Muscle layer of colon (tissue), 2 donors: Measurements from ENCODE around the gene NQO1.
A peak's percentile ranks its signal among the peaks of the same experiment; 100 is the strongest.

Source experiments
- H3K27ac ChIP-seq: one replicate; pipeline ENCODE4 v1.7.0; 2013; ENCODE audit warnings: low read depth, mild to moderate bottlenecking, low read length, moderate library complexity
- H3K27me3 ChIP-seq, 2 donors: one replicate each; pipeline ENCODE4 v1.7.0; 2013; ENCODE audit warnings: low read length in 2 of 2, mild to moderate bottlenecking in 2 of 2; ENCODE audit not compliant: insufficient read depth in 2 of 2, control insufficient read depth in 1 of 2
- H3K36me3 ChIP-seq: one replicate; pipeline ENCODE4 v1.7.0; 2013; ENCODE audit warnings: mild to moderate bottlenecking, low read length; ENCODE audit not compliant: insufficient read depth
- H3K4me1 ChIP-seq: one replicate; pipeline ENCODE4 v1.7.0; 2013; ENCODE audit warnings: mild to moderate bottlenecking, low read length; ENCODE audit not compliant: insufficient read depth
- H3K4me3 ChIP-seq, 2 donors: one replicate each; pipeline ENCODE4 v1.7.0; 2013; ENCODE audit warnings: low read length in 2 of 2, low read depth in 1 of 2, mild to moderate bottlenecking in 1 of 2, moderate library complexity in 1 of 2
- H3K9ac ChIP-seq: one replicate; pipeline ENCODE4 v1.7.0; 2013; ENCODE audit warnings: low read length
- H3K9me3 ChIP-seq: one replicate; pipeline ENCODE4 v1.7.0; 2013; ENCODE audit warnings: mild to moderate bottlenecking, low read length
- donor health status: abdominal sarcoma.
- donor health status: Adenocarcinoma of cecum.

The NQO1 gene

GRCh38 chr16:69699915-69700314 lies 26.4 kb downstream of the NQO1 start:
- no peak overlapping the region for H3K4me3 ChIP-seq
- H3K36me3 ChIP-seq = peaks cover 4% of the 10 kb centered on the region

GRCh38 chr16:69698404-69698803 lies 28.0 kb downstream of the NQO1 start:
- Histone ChIP-seq H3K36me3 (peaks cover 12% of the 10 kb centered on the region), H3K9ac (no peak overlapping the region), H3K27ac (no peak overlapping the region), H3K4me1 (no peaks in the 10 kb centered on the region), H3K27me3 (no peaks in the 10 kb centered on the region), H3K4me3 (no peak overlapping the region), H3K9me3 (no peaks in the 10 kb centered on the region)

More at GRCh38 chr16:69699915-69700314, 26.4 kb downstream of the NQO1 start:
- Histone ChIP-seq H3K9ac (no peak overlapping the region), H3K4me1 (no peaks in the 10 kb centered on the region), H3K27me3 (no peaks in the 10 kb centered on the region), H3K27ac (no peak overlapping the region), H3K9me3 (no peaks in the 10 kb centered on the region)

GRCh38 chr16:69693916-69694315 lies 32.4 kb downstream of the NQO1 start:
- no peaks in the 10 kb centered on the region for H3K4me1 ChIP-seq
- H3K9me3 ChIP-seq = no peaks in the 10 kb centered on the region
- H3K27me3 ChIP-seq = no peaks in the 10 kb centered on the region
- peaks cover 29% of the 10 kb centered on the region for H3K36me3 ChIP-seq
- no peak overlapping the region for H3K9ac ChIP-seq
- no peak overlapping the region for H3K27ac ChIP-seq
- no peak overlapping the region for H3K4me3 ChIP-seq

- Histone ChIP-seq H3K4me1 (no peaks in the 10 kb centered on the region), H3K9me3 (no peaks in the 10 kb centered on the region), H3K36me3 (peaks cover 29% of the 10 kb centered on the region)
These were observed 34.1 kb downstream of the NQO1 start for GRCh38 chr16:69691980-69692911.

GRCh38 chr16:69688589-69688988 lies 37.8 kb downstream of the NQO1 start:
- Histone ChIP-seq H3K4me3 (no peak overlapping the region), H3K27me3 (no peaks in the 10 kb centered on the region), H3K9ac (no peak overlapping the region), H3K9me3 (no peaks in the 10 kb centered on the region), H3K27ac (no peak overlapping the region), H3K4me1 (no peaks in the 10 kb centered on the region), H3K36me3 (peaks cover 27% of the 10 kb centered on the region)

More at GRCh38 chr16:69691980-69692911, 34.1 kb downstream of the NQO1 start:
- no peak overlapping the region for H3K4me3 ChIP-seq
- no peaks in the 10 kb centered on the region for H3K27me3 ChIP-seq
- peak overlapping the region; percentile 63 for H3K27ac ChIP-seq
- H3K9ac ChIP-seq = no peak overlapping the region

GRCh38 chr16:69680358-69680757 lies 46.0 kb downstream of the NQO1 start:
- Histone ChIP-seq H3K27me3 (no peaks in the 10 kb centered on the region), H3K36me3 (peaks cover 24% of the 10 kb centered on the region), H3K9ac (no peak overlapping the region), H3K4me3 (no peak overlapping the region), H3K27ac (no peak overlapping the region), H3K4me1 (no peaks in the 10 kb centered on the region), H3K9me3 (no peaks in the 10 kb centered on the region)

GRCh38 chr16:69672998-69673713 lies 53.2 kb downstream of the NQO1 start:
- H3K9ac ChIP-seq = no peak overlapping the region
- H3K27ac ChIP-seq = no peak overlapping the region
- peaks cover 34% of the 10 kb centered on the region for H3K36me3 ChIP-seq
- H3K4me3 ChIP-seq = no peak overlapping the region
- H3K4me1 ChIP-seq = no peaks in the 10 kb centered on the region
- H3K9me3 ChIP-seq = no peaks in the 10 kb centered on the region
- no peaks in the 10 kb centered on the region for H3K27me3 ChIP-seq

- no peaks in the 10 kb centered on the region for H3K9me3 ChIP-seq
- H3K9ac ChIP-seq = no peak overlapping the region
- no peak overlapping the region for H3K4me3 ChIP-seq
- no peaks in the 10 kb centered on the region for H3K4me1 ChIP-seq
- H3K27me3 ChIP-seq = no peaks in the 10 kb centered on the region
- no peak overlapping the region for H3K27ac ChIP-seq
- peaks cover 29% of the 10 kb centered on the region for H3K36me3 ChIP-seq
These were observed 53.9 kb downstream of the NQO1 start for GRCh38 chr16:69672315-69672997.

GRCh38 chr16:69669577-69669976 lies 56.8 kb downstream of the NQO1 start:
- no peaks in the 10 kb centered on the region for H3K4me1 ChIP-seq
- peaks cover 19% of the 10 kb centered on the region for H3K36me3 ChIP-seq
- H3K27me3 ChIP-seq = no peaks in the 10 kb centered on the region
- no peak overlapping the region for H3K9ac ChIP-seq
- H3K27ac ChIP-seq = no peak overlapping the region
- H3K4me3 ChIP-seq = no peak overlapping the region
- no peaks in the 10 kb centered on the region for H3K9me3 ChIP-seq

GRCh38 chr16:69663846-69664245 lies 62.5 kb downstream of the NQO1 start:
- Histone ChIP-seq H3K4me1 (no peaks in the 10 kb centered on the region), H3K9ac (no peak overlapping the region), H3K36me3 (peaks cover 14% of the 10 kb centered on the region), H3K4me3 (no peak overlapping the region), H3K9me3 (no peaks in the 10 kb centered on the region), H3K27ac (no peak overlapping the region), H3K27me3 (no peaks in the 10 kb centered on the region)

- no peaks in the 10 kb centered on the region for H3K9me3 ChIP-seq
- H3K4me1 ChIP-seq = no peaks in the 10 kb centered on the region
- peaks cover 11% of the 10 kb centered on the region for H3K36me3 ChIP-seq
- no peak overlapping the region for H3K4me3 ChIP-seq
- no peaks in the 10 kb centered on the region for H3K27me3 ChIP-seq
- H3K9ac ChIP-seq = no peak overlapping the region
- no peak overlapping the region for H3K27ac ChIP-seq
These were observed 63.5 kb downstream of the NQO1 start for GRCh38 chr16:69662901-69663300.
